ENCODE measurements around the gene SCN2A. TPM values are rescaled to one million over a fixed set of nuclear protein-coding genes. Genes with fewer than 3 reads are reported as not detected.

Gene SCN2A
- polyA plus RNA-seq, 2 of the 4 experiments (the other 2 are of a cell fraction) = 0.01 to 0.05 TPM

DNA sequence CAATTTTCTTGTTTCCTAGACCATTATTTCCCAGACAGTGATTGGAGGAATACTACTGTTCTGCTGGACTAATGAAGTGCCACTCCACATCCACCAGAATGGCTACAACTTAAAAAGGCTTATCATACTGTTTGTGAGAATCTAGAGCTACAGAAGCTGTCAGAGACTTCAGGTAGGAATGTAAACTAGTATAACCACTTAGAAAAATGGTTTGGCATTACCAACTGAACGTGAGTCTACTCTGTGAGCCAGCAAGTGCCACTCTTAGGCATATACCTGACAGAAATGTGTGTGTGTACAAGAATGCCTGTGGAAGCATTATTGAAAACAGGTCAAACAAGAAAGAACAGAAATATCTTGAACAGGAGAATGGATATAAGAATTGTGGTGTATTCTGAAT, 31.1 kb upstream of the SCN2A start:
- no peak for DNase-seq (ENCODE audit: low read depth in 1 of 2, low spot score in 1 of 2)
- Histone ChIP-seq H3K4me3 (no peak overlapping the region), H3K9me3 (no peaks in the 10 kb centered on the region), H3K4me2 (no peak overlapping the region), H3K4me1 (no peaks in the 10 kb centered on the region), H3K27ac (no peak overlapping the region)
- ChIA-PET POLR2A (no interaction called here), CTCF (interaction anchor here (1.8 to 2.0 kb wide), 2 partner anchors 192 to 214 kb away, joined by 4 to 6 read pairs; no protein-coding TSS in a partner anchor)
- 0% methylated on average over 1 of the region's 1 CpG for WGBS (ENCODE audit: missing lambda C conversion rate)
- ATAC-seq = no peak
- FAIRE-seq = no peak
- TF ChIP-seq MAZ (IDR thresholded peaks at IDR 0.05; ENCODE audit: borderline replicate concordance, low read depth, low read length) (no peak), TP53 (CRISPR knock-in tag; IDR thresholded peaks at IDR 0.05) (no peak), CEBPB (IDR thresholded peaks at IDR 0.05) (no peak), ZC3H11A (IDR thresholded peaks at IDR 0.05) (no peak), JUN (IDR thresholded peaks at IDR 0.05) (no peak), RFX5 (IDR thresholded peaks at IDR 0.05) (no peak), MAX (IDR thresholded peaks at IDR 0.05) (no peak), FOSL2 (IDR thresholded peaks at IDR 0.05) (no peak), FOSL2 (CRISPR knock-in tag; IDR thresholded peaks at IDR 0.05) (no peak), CTCF (IDR thresholded peaks at IDR 0.05) (no peak), JUNB (IDR thresholded peaks at IDR 0.05) (no peak), POLR2AphosphoS2 (conservative IDR thresholded peaks at IDR 0.05; ENCODE audit: low read length) (no peak), TFCP2L1 (CRISPR knock-in tag; IDR thresholded peaks at IDR 0.05) (no peak), NPAS2 (CRISPR knock-in tag; IDR thresholded peaks at IDR 0.05; ENCODE audit: borderline replicate concordance) (no peak), CHD2 (IDR thresholded peaks at IDR 0.05; ENCODE audit: low read length, partially characterized antibody) (no peak), REST (IDR thresholded peaks at IDR 0.05) (no peak), MAFK (IDR thresholded peaks at IDR 0.05; ENCODE audit: partially characterized antibody) (no peak)
- TF ChIP-seq, protein P1, sequence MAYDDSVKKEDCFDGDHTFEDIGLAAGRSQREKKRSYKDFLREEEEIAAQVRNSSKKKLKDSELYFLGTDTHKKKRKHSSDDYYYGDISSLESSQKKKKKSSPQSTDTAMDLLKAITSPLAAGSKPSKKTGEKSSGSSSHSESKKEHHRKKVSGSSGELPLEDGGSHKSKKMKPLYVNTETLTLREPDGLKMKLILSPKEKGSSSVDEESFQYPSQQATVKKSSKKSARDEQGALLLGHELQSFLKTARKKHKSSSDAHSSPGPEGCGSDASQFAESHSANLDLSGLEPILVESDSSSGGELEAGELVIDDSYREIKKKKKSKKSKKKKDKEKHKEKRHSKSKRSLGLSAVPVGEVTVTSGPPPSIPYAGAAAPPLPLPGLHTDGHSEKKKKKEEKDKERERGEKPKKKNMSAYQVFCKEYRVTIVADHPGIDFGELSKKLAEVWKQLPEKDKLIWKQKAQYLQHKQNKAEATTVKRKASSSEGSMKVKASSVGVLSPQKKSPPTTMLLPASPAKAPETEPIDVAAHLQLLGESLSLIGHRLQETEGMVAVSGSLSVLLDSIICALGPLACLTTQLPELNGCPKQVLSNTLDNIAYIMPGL (CRISPR knock-in tag; IDR thresholded peaks at IDR 0.05; ENCODE audit: borderline replicate concordance) = no peak
- TF ChIP-seq, protein P2, sequence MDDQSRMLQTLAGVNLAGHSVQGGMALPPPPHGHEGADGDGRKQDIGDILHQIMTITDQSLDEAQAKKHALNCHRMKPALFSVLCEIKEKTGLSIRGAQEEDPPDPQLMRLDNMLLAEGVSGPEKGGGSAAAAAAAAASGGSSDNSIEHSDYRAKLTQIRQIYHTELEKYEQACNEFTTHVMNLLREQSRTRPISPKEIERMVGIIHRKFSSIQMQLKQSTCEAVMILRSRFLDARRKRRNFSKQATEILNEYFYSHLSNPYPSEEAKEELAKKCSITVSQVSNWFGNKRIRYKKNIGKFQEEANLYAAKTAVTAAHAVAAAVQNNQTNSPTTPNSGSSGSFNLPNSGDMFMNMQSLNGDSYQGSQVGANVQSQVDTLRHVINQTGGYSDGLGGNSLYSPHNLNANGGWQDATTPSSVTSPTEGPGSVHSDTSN (IDR thresholded peaks at IDR 0.05) = no peak
- TF ChIP-seq, protein P3, sequence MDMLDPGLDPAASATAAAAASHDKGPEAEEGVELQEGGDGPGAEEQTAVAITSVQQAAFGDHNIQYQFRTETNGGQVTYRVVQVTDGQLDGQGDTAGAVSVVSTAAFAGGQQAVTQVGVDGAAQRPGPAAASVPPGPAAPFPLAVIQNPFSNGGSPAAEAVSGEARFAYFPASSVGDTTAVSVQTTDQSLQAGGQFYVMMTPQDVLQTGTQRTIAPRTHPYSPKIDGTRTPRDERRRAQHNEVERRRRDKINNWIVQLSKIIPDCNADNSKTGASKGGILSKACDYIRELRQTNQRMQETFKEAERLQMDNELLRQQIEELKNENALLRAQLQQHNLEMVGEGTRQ (IDR thresholded peaks at IDR 0.05) = no peak

Data from A549 (cell line).